ENCODE results near the gene DLG3. TPM values are rescaled to one million over a fixed set of nuclear protein-coding genes. Genes with fewer than 3 reads are reported as not detected.

Gene DLG3
- total RNA-seq, 1 experiment from 2014 or later = 26.4 TPM

DNA sequence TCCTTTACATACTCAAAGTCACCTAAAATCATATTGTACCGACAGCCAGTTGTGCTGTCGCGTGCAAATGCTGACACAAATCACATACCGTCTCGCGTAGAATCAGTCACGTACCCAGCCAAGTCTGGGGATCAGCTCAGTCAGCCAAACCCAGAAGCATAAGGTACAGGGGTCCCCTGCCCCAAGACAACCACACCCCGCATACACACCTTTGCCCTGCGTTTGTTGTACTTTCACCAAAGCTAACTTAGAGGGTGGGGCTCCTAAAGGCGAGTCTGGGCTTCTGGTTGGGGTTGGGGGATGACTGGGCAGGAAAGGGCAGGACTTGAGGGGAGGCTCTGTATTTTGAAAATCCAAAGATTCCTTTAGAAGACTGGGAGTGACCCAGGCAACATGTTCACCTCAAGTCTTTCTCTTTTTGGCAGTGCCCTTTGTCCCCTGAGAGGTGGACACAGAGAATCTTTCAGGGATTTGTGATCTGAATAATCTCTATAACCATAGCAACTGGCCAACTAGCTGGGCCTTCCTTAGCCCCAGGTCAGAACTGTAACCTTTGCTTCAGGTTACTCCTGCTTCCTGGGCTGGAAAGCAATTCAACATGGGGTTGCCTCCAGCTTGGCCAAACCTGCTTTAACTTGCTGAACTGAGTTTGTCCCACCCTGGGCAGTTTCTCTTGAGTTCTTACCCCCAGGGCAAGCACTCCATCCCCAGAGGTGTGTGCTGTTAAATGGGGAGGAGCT, 20.5 kb upstream of the DLG3 start:
- no peaks in the 10 kb centered on the region for H3K9me2 ChIP-seq (replicated peaks; ENCODE audit: low read length)
- H3K4me2 ChIP-seq (ENCODE audit: low read length) = no peak overlapping the region
- no peaks in the 10 kb centered on the region for H3K27me3 ChIP-seq (ENCODE audit: low read length)
- H3K9ac ChIP-seq (ENCODE audit: low read length) = no peak overlapping the region
- DNase-seq = no peak
- ChIA-PET POLR2A (ENCODE audit: unreplicated experiment) (no interaction called here), CTCF (interaction anchor here (1.2 kb wide), 1 partner anchor 10 kb away, joined by 5 read pairs; no protein-coding TSS in a partner anchor)
- ATAC-seq = no peak
- intact Hi-C loops (cut with micrococcal nuclease) = loop anchor here (1.0 kb wide), 1 partner anchor 130 kb away; no protein-coding TSS in a partner anchor
- H4K20me1 ChIP-seq (ENCODE audit: low read length) = no peaks in the 10 kb centered on the region
- no peak overlapping the region for H2AFZ ChIP-seq (ENCODE audit: low read length)
- H3K27ac ChIP-seq (ENCODE audit: low read length) = no peak overlapping the region
- no TSS peak for BruUV-seq (replicated peaks)
- no peaks in the 10 kb centered on the region for H3F3A ChIP-seq (ENCODE audit: low read length, unreplicated experiment)
- no peaks in the 10 kb centered on the region for H3K9me3 ChIP-seq (ENCODE audit: low read length)
- 0 out of 2 replicates have a peak, but pooled peaks cover 5% of the 10 kb centered on the region for H3K36me3 ChIP-seq (ENCODE audit: low read depth, low read length)
- TF ChIP-seq EZH2phosphoT487 (IDR thresholded peaks at IDR 0.05; ENCODE audit: borderline replicate concordance, low read length) = no peak
- TF ChIP-seq, protein P1, sequence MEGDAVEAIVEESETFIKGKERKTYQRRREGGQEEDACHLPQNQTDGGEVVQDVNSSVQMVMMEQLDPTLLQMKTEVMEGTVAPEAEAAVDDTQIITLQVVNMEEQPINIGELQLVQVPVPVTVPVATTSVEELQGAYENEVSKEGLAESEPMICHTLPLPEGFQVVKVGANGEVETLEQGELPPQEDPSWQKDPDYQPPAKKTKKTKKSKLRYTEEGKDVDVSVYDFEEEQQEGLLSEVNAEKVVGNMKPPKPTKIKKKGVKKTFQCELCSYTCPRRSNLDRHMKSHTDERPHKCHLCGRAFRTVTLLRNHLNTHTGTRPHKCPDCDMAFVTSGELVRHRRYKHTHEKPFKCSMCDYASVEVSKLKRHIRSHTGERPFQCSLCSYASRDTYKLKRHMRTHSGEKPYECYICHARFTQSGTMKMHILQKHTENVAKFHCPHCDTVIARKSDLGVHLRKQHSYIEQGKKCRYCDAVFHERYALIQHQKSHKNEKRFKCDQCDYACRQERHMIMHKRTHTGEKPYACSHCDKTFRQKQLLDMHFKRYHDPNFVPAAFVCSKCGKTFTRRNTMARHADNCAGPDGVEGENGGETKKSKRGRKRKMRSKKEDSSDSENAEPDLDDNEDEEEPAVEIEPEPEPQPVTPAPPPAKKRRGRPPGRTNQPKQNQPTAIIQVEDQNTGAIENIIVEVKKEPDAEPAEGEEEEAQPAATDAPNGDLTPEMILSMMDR (conservative IDR thresholded peaks at IDR 0.05; ENCODE audit: low read depth, low read length) = no peak
- no peak for TF ChIP-seq EZH2 (IDR thresholded peaks at IDR 0.05; ENCODE audit: low read length, unreplicated experiment)
- no peaks in the 10 kb centered on the region for H3K4me1 ChIP-seq (ENCODE audit: insufficient read depth, low read length)
- no peaks in the 10 kb centered on the region for H3K79me2 ChIP-seq (ENCODE audit: low read length)
- H3K4me3 ChIP-seq (ENCODE audit: low read length) = no peak overlapping the region

DNA sequence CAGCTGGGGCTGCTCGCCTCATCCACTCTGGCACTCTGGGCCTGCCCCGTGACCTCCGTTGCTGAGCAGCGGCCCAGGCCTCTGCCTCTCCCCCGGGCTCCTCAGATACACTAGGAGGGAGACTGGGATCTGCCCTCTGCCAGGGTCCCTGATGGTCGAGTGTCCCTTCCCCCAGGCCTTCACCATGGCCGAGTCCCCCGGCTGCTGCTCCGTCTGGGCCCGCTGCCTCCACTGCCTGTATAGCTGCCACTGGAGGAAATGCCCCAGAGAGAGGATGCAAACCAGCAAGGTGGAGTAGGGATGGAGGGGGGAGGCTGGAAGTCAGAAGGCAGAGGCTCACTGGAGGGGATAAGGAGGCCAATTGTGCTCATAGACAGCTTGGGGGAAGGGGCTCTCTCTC, 19.8 kb upstream of the DLG3 start:
- Histone ChIP-seq H3F3A (ENCODE audit: low read length, unreplicated experiment) (no peaks in the 10 kb centered on the region), H2AFZ (ENCODE audit: low read length) (no peak overlapping the region), H3K9ac (ENCODE audit: low read length) (no peak overlapping the region), H3K79me2 (ENCODE audit: low read length) (no peaks in the 10 kb centered on the region), H3K27ac (ENCODE audit: low read length) (no peak overlapping the region), H3K4me1 (ENCODE audit: insufficient read depth, low read length) (no peaks in the 10 kb centered on the region), H3K27me3 (ENCODE audit: low read length) (no peaks in the 10 kb centered on the region), H3K4me2 (ENCODE audit: low read length) (no peak overlapping the region), H3K9me2 (replicated peaks; ENCODE audit: low read length) (no peaks in the 10 kb centered on the region), H3K36me3 (ENCODE audit: low read depth, low read length) (0 out of 2 replicates have a peak, but pooled peaks cover 5% of the 10 kb centered on the region), H3K9me3 (ENCODE audit: low read length) (no peaks in the 10 kb centered on the region), H3K4me3 (ENCODE audit: low read length) (no peak overlapping the region), H4K20me1 (ENCODE audit: low read length) (no peaks in the 10 kb centered on the region)
- no TSS peak for BruUV-seq (replicated peaks)
- intact Hi-C loops (cut with micrococcal nuclease) = no loop called here
- no peak for DNase-seq
- POLR2A ChIA-PET (ENCODE audit: unreplicated experiment) = no interaction called here
- TF ChIP-seq EZH2phosphoT487 (IDR thresholded peaks at IDR 0.05; ENCODE audit: borderline replicate concordance, low read length) (no peak), EZH2 (IDR thresholded peaks at IDR 0.05; ENCODE audit: low read length, unreplicated experiment) (no peak)
- TF ChIP-seq, protein P1 (conservative IDR thresholded peaks at IDR 0.05; ENCODE audit: low read depth, low read length) = no peak
- no peak for ATAC-seq
- CTCF ChIA-PET = no interaction called here

Measured in PC-3 (cell line).